Activated CD8-positive, alpha-beta memory T cell treated with anti-CD3 and anti-CD28 coated beads for 36 hours (primary cell): ENCODE measurements around the gene GGT6. TPM values are rescaled to one million over a fixed set of nuclear protein-coding genes. Genes with fewer than 3 reads are reported as not detected.
"Not testable (repeated sequence)": the region's sequence is repeated elsewhere in the genome, so short reads cannot be mapped to it uniquely, and the experiment has no call there.

ENCODE experiments used
- CTCF ChIA-PET: fragments of 350-600 bp; sonication (Branson Sonifier 250); formaldehyde crosslinking; loops from one replicate; lab custom pipeline; 2021; ENCODE audit warnings: antibody characterized with exemption; lab: Charles Lee
- POLR2A ChIA-PET: fragments of 350-600 bp; sonication (Branson Sonifier 250); formaldehyde crosslinking; loops from one replicate; lab custom pipeline; 2021; ENCODE audit warnings: antibody characterized with exemption; lab: Charles Lee
- total RNA-seq, 2 experiments: library from RNA; stranded (reverse); gene quantifications; one replicate each; pipeline ENCODE4 v1.2.3, GENCODE V29; 2021

GGT6 gene, protein sequence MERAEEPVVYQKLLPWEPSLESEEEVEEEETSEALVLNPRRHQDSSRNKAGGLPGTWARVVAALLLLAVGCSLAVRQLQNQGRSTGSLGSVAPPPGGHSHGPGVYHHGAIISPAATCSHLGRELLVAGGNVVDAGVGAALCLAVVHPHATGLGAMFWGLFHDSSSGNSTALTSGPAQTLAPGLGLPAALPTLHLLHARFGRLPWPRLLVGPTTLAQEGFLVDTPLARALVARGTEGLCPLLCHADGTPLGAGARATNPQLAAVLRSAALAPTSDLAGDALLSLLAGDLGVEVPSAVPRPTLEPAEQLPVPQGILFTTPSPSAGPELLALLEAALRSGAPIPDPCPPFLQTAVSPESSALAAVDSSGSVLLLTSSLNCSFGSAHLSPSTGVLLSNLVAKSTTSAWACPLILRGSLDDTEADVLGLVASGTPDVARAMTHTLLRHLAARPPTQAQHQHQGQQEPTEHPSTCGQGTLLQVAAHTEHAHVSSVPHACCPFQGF
- total RNA-seq = not detected

DNA sequence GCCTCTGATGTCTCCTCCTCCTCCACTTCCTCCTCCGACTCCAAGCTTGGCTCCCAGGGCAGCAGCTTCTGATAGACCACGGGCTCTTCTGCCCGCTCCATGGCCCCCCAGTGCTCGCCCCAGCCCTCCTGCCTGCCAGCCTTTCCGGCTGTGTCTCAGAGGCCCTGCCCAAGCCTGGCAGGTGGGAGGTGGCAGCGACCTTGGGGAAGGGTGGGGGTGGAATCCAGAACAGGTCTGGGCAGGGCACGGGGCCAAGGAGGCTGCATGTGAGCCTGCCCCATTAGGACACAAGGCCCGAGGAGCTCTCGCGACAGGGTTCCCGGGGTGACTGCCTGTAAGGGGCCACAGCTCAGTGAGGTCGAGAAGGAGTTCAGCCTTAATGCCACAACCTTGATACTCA lies at the start of gene GGT6:
GGT6 (minus strand) TSS at position 157 of the 400 bp plus-strand sequence; CDS start at position 101, 56 bp downstream.
- ChIA-PET CTCF (no interaction called here), POLR2A (interaction anchor here (0.6 kb wide), 1 partner anchor 436 kb away, joined by 4 read pairs; no protein-coding TSS in a partner anchor)

DNA sequence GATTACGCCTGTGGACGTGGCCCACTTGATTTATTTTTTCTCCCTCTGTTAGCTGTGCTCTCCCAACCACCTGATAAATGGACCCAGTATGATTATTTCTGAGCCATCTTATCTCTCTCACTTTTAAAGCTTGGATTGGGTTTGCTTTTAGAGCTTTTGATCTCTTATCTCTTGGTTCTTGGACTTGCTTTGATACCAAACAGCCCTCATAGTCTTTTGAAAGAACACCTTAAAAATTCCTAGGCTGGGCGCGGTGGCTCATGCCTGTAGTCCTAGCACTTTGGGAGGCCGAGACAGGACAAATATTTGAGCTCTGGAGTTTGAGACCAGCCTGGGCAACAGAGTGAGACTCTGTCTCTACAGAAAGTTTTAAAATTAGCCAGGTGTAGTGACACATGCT lies 49.8 kb upstream of the GGT6 start:
- CTCF ChIA-PET = interaction anchor here (0.7 to 1.1 kb wide), 2 partner anchors 45 to 94 kb away, joined by 3 read pairs; no protein-coding TSS in a partner anchor

DNA sequence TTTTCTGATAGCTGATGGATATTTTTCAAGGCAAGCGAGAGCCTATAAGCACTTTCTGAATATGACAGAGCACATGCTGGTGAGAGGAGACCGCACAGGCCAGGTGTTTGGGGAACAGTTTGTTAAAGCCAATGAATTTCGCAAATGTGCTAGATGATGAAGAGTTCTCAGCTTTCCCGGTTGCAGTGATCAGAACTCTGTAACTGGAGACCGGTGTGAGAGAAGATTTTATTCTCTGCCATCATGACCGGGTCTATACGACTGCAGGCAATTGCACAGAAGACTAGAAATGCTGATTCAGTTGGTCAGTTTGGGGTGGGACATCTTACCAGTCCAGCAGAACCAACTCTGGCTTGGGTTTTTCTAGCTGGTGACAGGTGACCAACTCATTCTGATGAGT lies 49.4 kb upstream of the GGT6 start:
- ChIA-PET CTCF (interaction anchor here (0.7 to 1.1 kb wide), 3 partner anchors 41 to 93 kb away, joined by 3 read pairs; no protein-coding TSS in a partner anchor), POLR2A (no interaction called here)

More for the DNA sequence above, 49.8 kb upstream of the GGT6 start:
- POLR2A ChIA-PET = interaction anchor here (0.6 kb wide), 1 partner anchor 210 kb away, joined by 6 read pairs; no protein-coding TSS in a partner anchor

DNA sequence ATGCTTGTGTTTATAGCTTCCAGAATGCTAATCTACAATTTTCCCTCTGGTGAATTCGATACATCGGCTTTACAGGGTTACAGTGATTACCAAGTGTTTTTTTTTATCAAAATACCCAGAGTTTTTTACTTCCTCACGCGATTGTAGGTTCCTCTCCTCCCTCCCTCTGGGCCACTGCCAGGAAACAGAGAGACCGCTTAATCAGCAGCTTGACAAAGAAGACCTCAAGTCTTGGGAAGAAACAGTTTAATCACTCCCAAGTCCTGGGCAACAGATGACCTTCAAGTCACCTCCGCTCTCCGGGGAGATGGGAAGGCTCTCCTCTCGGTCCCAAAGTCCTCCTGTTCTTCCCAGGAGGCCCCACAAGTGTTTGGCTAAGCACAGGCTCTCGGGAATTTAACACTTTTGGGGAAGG lies 47.4 kb upstream of the GGT6 start:
- CTCF ChIA-PET = interaction anchor here (1.2 kb wide), 1 partner anchor 41 kb away, joined by 3 read pairs; no protein-coding TSS in a partner anchor

GRCh38 chr17:4607261-4607741 lies 46.9 kb upstream of the GGT6 start:
- CTCF ChIA-PET = interaction anchor here (1.2 kb wide), 1 partner anchor 40 kb away, joined by 3 read pairs; no protein-coding TSS in a partner anchor

More for the DNA sequence above, 47.4 kb upstream of the GGT6 start:
- POLR2A ChIA-PET = no interaction called here

GRCh38 chr17:4605826-4606225 lies 45.4 kb upstream of the GGT6 start:
- ChIA-PET CTCF (interaction anchor here (1.2 kb wide), 1 partner anchor 39 kb away, joined by 5 read pairs; no protein-coding TSS in a partner anchor), POLR2A (no interaction called here)

More at GRCh38 chr17:4607261-4607741, 46.9 kb upstream of the GGT6 start:
- POLR2A ChIA-PET = no interaction called here

- POLR2A ChIA-PET = not testable (repeated sequence)
- CTCF ChIA-PET = interaction anchor here (1.2 kb wide), 1 partner anchor 38 kb away, joined by 5 read pairs; no protein-coding TSS in a partner anchor
These were observed 44.4 kb upstream of the GGT6 start for GRCh38 chr17:4604736-4605135.

- ChIA-PET POLR2A (no interaction called here), CTCF (no interaction called here)
These were observed 43.8 kb upstream of the GGT6 start for GRCh38 chr17:4604111-4604644.

DNA sequence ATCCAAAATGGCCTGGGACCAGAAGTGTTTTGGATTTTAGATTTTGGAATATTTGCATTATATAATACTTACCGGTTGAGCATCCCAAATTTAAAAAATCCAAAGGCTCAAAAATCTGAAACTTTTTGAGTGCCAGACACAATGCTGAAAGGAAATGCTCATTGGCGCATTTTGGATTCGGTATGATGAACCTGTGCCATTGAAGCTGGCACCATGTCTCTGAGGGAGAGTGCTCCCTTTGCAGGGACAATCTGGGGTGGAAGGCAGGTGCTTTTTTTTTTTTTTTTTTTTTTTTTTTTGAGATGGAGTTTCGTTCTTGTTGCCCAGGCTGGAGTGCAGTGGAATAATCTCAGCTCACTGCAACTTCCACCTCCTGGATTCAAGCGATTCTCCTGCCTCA lies 41.7 kb upstream of the GGT6 start:
- POLR2A ChIA-PET = no interaction called here
- CTCF ChIA-PET = no interaction called here

DNA sequence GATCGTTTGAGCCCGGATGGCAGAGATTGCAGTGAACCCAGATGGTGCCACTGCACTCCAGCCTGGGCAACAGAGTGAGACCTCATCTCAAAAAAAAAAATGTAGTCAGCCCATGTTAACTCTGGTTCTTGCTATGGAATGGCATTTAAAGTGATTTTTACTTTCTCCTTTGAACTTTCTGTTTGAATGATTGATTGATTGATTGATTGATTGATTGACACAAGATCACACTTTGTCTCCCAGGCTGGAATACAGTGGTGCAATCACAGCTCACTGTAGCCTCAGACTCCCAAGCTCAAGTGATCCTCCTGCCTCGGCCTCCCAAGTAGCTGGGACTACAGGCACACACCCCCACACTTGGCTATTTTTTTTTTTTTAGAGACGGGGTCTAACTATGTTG lies 40.9 kb upstream of the GGT6 start:
- ChIA-PET POLR2A (no interaction called here), CTCF (no interaction called here)

GRCh38 chr17:4600563-4600962 lies 40.2 kb upstream of the GGT6 start:
- CTCF ChIA-PET = no interaction called here
- POLR2A ChIA-PET = no interaction called here

GRCh38 chr17:4599505-4600281 lies 39.3 kb upstream of the GGT6 start:
- CTCF ChIA-PET = interaction anchor here (1.0 to 1.5 kb wide), 2 partner anchors 16 to 26 kb away, joined by 3 read pairs; no protein-coding TSS in a partner anchor
- POLR2A ChIA-PET = no interaction called here

GRCh38 chr17:4598776-4599504 lies 38.6 kb upstream of the GGT6 start:
- CTCF ChIA-PET = interaction anchor here (1.0 to 1.5 kb wide), 2 partner anchors 16 to 27 kb away, joined by 3 read pairs; no protein-coding TSS in a partner anchor
- POLR2A ChIA-PET = no interaction called here

DNA sequence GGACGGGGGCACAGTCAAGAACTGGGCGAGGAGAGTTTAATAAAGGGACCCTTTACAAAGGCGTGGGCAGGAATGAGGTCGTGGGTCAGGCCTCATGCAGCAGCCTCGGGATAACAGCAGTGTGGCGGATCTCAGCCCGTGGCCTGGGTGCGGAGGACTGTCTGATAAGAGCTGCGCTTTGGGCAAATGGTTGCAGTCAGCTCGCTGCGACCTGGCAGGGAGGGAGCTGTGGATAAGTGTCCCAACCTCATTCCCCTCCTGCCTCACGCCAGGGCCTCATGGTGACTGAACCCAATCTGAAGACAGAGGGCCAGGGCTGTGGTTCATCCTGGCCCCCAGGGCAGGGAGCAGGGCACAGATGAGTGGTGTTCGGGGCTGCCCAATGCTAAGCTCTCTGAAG lies 37.6 kb upstream of the GGT6 start:
- POLR2A ChIA-PET = no interaction called here
- CTCF ChIA-PET = no interaction called here

GRCh38 chr17:4596636-4597380 lies 36.4 kb upstream of the GGT6 start:
- ChIA-PET CTCF (interaction anchor here (0.5 kb wide), 1 partner anchor 292 kb away, joined by 3 read pairs; no protein-coding TSS in a partner anchor), POLR2A (no interaction called here)

DNA sequence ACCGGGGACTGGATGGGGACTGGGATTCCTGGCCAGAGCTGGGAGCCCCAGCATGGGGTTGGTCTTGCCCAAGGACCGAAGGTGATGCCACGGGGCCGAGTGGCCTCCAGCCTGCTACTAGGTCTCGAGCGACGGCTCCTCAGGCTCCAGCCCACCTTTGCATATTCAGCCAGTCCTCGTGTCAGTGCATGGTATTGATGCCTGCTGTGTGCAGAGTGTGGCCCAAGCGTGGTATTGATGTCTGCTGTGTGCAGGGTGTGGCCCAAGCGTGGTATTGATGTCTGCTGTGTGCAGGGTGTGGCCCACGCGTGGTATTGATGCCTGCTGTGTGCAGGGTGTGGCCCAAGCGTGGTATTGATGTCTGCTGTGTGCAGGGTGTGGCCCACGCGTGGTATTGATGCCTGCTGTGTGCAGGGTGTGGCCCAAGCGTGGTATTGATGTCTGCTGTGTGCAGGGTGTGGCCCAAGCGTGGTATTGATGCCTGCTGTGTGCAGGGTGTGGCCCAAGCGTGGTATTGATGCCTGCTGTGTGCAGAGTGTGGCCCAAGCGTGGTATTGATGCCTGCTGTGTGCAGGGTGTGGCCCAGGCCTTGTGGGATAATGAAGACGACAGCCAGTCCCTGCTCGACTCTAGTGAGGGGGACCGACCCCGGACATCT lies 35.4 kb upstream of the GGT6 start:
- CTCF ChIA-PET = interaction anchor here (1.5 to 1.8 kb wide), 3 partner anchors 9 to 29 kb away, joined by 3 to 6 read pairs (median 4); no protein-coding TSS in a partner anchor

More for the DNA sequence above, 35.4 kb upstream of the GGT6 start:
- POLR2A ChIA-PET = not testable (repeated sequence)
